ENCODE results near the gene TMEM201.

The TMEM201 gene

DNA sequence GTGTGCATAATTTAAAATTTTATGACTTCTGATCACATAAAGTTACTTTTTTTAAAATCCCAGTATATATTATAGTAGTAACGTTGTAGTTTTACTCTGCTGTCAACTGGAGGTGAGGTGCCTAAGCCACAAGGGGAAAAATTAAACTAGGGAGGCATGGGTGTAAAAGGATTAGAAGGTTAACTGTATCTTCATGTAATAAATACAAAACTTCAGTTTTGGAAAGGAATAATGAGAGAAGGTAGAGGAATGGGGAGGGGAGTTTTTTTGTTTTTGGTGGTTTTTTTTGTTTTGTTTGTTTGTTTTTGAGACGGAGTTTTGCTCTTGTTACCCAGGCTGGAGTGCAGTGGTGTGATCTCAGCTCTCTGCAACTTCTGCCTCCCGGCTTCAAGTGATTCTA lies 43.8 kb upstream of the TMEM201 start:
- TF ChIP-seq, protein P1, sequence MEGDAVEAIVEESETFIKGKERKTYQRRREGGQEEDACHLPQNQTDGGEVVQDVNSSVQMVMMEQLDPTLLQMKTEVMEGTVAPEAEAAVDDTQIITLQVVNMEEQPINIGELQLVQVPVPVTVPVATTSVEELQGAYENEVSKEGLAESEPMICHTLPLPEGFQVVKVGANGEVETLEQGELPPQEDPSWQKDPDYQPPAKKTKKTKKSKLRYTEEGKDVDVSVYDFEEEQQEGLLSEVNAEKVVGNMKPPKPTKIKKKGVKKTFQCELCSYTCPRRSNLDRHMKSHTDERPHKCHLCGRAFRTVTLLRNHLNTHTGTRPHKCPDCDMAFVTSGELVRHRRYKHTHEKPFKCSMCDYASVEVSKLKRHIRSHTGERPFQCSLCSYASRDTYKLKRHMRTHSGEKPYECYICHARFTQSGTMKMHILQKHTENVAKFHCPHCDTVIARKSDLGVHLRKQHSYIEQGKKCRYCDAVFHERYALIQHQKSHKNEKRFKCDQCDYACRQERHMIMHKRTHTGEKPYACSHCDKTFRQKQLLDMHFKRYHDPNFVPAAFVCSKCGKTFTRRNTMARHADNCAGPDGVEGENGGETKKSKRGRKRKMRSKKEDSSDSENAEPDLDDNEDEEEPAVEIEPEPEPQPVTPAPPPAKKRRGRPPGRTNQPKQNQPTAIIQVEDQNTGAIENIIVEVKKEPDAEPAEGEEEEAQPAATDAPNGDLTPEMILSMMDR (IDR thresholded peaks at IDR 0.05; ENCODE audit: poor library complexity, severe bottlenecking): no peak
- H3K27me3 ChIP-seq (ENCODE audit: insufficient read depth, poor library complexity, severe bottlenecking): no peaks in the 10 kb centered on the region
- DNase-seq (ENCODE audit: low spot score) (no peak), ATAC-seq (ENCODE audit: low read depth) (no peak)
- H3K36me3 ChIP-seq (ENCODE audit: low read depth): no peaks in the 10 kb centered on the region
- no peak overlapping the region for H3K4me3 ChIP-seq (ENCODE audit: severe bottlenecking)
- H3K9me3 ChIP-seq (ENCODE audit: severe bottlenecking): no peaks in the 10 kb centered on the region
- H3K27ac ChIP-seq (ENCODE audit: poor library complexity, severe bottlenecking): no peak overlapping the region
- peaks cover 6% of the 10 kb centered on the region for H3K4me1 ChIP-seq (ENCODE audit: insufficient read depth, poor library complexity, severe bottlenecking)

DNA sequence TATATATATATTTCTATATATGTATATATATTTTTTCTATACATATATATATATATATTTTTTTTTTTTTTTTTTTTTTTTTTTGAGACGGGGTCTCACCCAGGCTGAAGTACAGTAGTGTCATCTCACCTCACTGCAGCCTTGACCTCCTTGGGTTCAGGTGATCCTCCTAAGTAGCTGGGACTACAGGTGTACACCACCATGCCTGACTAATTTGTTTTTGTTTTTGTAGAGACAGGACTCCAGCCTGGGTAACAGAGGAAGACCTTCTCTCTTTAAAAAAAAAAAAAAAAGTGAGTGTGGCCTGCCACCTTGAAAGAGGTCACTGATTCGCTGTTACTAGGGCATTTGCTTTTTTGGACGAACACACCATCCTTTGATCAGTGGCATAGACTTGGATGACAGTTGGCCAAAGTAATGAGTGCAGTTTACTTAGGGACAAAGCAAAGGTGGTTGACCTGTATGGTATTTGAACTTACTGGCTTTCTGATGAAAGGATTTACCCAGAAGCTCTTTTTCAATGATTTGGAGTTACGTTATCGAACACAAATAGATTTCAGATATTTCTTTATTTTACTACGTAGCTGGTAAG lies 38.7 kb upstream of the TMEM201 start:
- DNase-seq (ENCODE audit: low spot score): no peak
- H3K4me3 ChIP-seq (ENCODE audit: severe bottlenecking): no peak overlapping the region
- H3K4me1 ChIP-seq (ENCODE audit: insufficient read depth, poor library complexity, severe bottlenecking): peaks cover under 1% of the 10 kb centered on the region
- no peak overlapping the region for H3K27ac ChIP-seq (ENCODE audit: poor library complexity, severe bottlenecking)
- TF ChIP-seq, protein P1 (IDR thresholded peaks at IDR 0.05; ENCODE audit: poor library complexity, severe bottlenecking): no peak
- peaks cover 15% of the 10 kb centered on the region for H3K36me3 ChIP-seq (ENCODE audit: low read depth)
- no peaks in the 10 kb centered on the region for H3K9me3 ChIP-seq (ENCODE audit: severe bottlenecking)
- H3K27me3 ChIP-seq (ENCODE audit: insufficient read depth, poor library complexity, severe bottlenecking): no peaks in the 10 kb centered on the region
- ATAC-seq (ENCODE audit: low read depth): no peak

DNA sequence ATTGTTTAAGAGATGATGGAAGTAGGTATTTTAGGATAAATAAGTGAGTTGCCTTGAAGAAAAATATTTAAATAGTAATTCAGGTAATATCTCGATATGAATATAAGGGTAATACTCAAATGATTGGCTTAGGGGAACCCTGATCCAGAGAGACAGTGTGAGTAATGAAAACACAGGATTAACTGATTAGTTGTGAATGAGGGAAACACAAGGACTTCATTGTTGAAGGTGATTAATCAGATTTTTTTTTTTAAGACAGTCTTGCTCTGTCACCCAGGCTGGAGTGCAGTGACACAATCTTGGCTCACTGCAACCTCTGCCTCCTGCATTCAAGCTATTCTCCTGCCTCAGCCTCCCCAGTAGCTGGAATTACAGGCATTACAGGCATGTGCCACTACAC lies 36.7 kb upstream of the TMEM201 start:
- Histone ChIP-seq H3K9me3 (ENCODE audit: severe bottlenecking) (no peaks in the 10 kb centered on the region), H3K27ac (ENCODE audit: poor library complexity, severe bottlenecking) (no peak overlapping the region), H3K4me3 (ENCODE audit: severe bottlenecking) (no peak overlapping the region), H3K27me3 (ENCODE audit: insufficient read depth, poor library complexity, severe bottlenecking) (no peaks in the 10 kb centered on the region), H3K4me1 (ENCODE audit: insufficient read depth, poor library complexity, severe bottlenecking) (peaks cover 7% of the 10 kb centered on the region), H3K36me3 (ENCODE audit: low read depth) (peaks cover 34% of the 10 kb centered on the region)
- TF ChIP-seq, protein P1 (IDR thresholded peaks at IDR 0.05; ENCODE audit: poor library complexity, severe bottlenecking): no peak
- ATAC-seq (ENCODE audit: low read depth) (no peak), DNase-seq (ENCODE audit: low spot score) (no peak)

DNA sequence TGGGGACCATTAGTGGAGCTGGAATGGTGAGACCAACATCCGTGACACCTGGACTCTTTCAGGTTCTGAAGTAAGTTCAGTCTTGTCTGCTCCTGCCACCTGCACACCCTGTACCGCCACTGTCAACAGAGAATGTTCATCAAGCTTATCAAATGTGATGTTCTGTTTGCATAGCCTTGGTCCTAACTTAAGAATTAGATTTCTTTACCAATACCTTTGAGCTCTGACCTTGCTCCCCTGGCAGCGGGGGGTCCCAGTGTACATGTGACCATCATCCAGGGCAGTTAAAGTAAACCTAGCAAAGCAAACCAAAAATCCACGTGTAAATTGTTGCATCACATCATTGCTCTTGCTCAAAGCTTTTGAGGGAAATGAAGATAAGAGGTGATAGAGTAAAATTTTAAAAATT lies 35.0 kb upstream of the TMEM201 start:
- Histone ChIP-seq H3K4me1 (ENCODE audit: insufficient read depth, poor library complexity, severe bottlenecking) (peaks cover 7% of the 10 kb centered on the region), H3K36me3 (ENCODE audit: low read depth) (peaks cover 43% of the 10 kb centered on the region), H3K4me3 (ENCODE audit: severe bottlenecking) (no peak overlapping the region), H3K27me3 (ENCODE audit: insufficient read depth, poor library complexity, severe bottlenecking) (no peaks in the 10 kb centered on the region), H3K9me3 (ENCODE audit: severe bottlenecking) (no peaks in the 10 kb centered on the region), H3K27ac (ENCODE audit: poor library complexity, severe bottlenecking) (no peak overlapping the region)
- TF ChIP-seq, protein P1 (IDR thresholded peaks at IDR 0.05; ENCODE audit: poor library complexity, severe bottlenecking): no peak
- DNase-seq (ENCODE audit: low spot score) (no peak), ATAC-seq (ENCODE audit: low read depth) (no peak)

DNA sequence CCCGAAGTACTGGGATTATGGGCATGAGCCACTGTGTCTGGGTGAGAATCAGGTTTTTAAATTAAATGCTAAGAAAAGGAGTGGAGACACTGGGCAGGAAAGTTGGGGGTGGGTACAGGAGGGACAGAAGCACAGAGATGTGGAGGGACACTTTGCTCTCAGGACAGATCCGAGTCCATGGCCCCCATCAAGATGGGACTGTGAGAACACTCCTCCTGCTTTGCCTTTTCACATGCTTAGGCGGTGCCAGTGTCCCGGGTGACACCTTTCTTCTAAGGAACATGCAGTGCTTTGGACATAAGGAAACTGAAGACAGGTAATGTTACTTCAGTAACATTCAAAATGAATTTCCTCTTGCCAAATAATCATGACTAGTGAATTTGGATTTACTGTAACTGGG lies 32.8 kb upstream of the TMEM201 start:
- Histone ChIP-seq H3K4me1 (ENCODE audit: insufficient read depth, poor library complexity, severe bottlenecking) (peaks cover 7% of the 10 kb centered on the region), H3K27ac (ENCODE audit: poor library complexity, severe bottlenecking) (no peak overlapping the region), H3K9me3 (ENCODE audit: severe bottlenecking) (no peaks in the 10 kb centered on the region), H3K4me3 (ENCODE audit: severe bottlenecking) (no peak overlapping the region), H3K27me3 (ENCODE audit: insufficient read depth, poor library complexity, severe bottlenecking) (no peaks in the 10 kb centered on the region), H3K36me3 (ENCODE audit: low read depth) (peaks cover 43% of the 10 kb centered on the region)
- TF ChIP-seq, protein P1 (IDR thresholded peaks at IDR 0.05; ENCODE audit: poor library complexity, severe bottlenecking): no peak
- ATAC-seq (ENCODE audit: low read depth) (no peak), DNase-seq (ENCODE audit: low spot score) (no peak)

All from RWPE2 (cell line).